GM19043 (cell line): ENCODE data around the gene UBE4B.

Source experiments
- ATAC-seq: cut with Tn5 transposase; IDR thresholded peaks from one replicate; pipeline ENCODE4 v1.9.1; 2021; ENCODE audit warnings: low read depth; ENCODE audit not compliant: unreplicated experiment

The UBE4B gene

DNA sequence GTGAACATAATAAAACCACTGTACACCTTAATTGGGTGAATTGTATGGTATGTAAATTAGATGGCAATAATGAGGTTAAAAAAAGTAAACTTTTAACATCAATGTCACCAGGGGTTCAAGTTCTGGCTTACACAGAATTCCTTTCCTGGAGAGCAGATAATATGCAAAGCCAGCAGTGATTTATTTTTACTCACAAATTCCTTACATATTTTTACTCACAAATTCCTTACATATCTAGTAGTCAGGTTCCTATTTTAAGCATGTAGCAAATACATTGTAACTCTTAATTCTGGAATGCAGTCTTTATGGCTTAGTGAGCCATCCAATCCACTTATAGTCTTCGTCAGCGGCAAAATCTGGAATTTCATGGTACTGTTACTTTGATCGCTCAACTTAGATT, 1.3 kb upstream of the UBE4B start:
- ATAC-seq = no peak

DNA sequence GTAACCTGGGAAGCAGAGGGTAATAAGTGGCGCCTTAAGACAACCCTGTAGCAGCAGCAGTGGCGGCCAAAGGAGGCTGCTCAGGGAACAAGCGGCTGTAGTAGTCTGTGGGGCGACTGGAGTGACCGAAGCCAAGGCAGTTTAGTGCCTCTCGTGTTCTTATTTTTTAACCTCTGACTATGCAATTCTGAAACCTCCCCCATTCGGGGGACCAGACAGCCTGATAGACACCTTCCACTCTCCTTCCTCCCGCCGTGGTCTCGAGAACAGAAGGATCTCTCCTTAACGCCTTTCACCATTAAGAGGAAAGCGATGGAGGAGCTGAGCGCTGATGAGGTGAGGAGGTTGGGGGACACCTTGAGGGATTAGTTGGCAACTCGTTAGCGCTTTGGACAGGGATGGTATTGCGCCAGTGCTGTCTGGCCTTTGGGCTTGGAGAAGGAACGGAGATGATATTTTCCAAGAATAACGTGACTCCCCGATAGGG, 644 bp downstream of the UBE4B start:
- no peak for ATAC-seq

DNA sequence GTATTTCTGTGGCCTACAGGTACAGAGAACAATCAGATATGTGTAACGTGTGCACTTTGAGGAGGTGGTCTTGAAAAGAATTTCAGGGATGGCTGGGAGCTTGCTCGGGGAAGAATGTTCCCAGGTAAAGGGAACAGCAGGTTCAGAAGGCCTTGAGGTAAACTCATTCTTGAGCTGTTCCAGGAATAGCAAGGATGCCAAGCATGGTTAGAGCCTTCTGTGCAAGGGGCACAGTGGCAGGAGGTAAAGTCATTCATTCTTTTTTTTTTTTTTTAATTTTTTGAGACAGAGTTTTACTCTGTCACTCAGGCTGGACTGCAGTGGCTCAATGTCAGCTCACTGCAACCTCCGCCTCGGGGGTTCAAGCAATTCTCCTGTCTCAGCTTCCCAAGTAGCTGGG, 10.0 kb downstream of the UBE4B start:
- no peak for ATAC-seq

DNA sequence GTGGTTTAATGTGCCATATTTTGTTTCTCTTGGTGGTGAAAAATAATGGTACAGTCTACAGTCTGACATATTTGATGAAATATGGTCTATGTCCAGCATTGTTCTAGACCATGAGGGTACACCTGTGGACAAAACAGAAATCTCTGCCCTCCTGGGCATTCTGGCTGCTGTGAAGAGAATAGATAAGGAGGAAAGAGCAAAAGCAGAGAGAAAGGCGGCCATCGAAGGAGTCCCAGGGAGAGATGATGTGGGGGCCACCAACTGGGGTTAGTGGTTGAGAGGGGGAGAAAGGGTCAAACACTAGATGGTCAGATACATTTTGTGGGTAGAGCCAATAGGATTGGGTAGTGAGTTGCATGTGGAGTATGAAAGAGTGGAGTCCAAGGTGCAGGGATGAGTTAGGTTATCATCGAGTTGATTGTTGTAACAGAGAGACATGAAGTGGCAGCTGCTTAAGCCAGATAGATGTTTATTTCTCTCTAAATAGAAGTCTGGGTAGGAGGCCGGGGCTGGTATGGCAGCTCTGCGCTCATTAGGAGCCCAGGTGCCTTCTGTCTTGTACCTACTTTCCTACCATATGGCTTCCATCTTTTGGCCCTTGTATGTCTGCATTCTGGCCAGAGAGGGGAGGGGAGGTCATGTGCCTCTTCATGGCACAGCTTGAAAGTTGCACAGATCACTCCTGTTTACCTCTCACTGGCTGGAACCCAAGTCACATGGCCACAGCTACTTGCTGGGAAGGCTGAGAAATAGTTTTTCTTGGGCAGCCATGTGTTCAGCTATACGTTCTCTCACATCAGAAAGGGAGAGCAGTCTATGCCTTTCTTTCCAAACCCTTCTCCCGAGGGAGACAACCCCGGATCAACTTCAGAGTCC, 13.0 kb downstream of the UBE4B start:
- ATAC-seq = no peak

DNA sequence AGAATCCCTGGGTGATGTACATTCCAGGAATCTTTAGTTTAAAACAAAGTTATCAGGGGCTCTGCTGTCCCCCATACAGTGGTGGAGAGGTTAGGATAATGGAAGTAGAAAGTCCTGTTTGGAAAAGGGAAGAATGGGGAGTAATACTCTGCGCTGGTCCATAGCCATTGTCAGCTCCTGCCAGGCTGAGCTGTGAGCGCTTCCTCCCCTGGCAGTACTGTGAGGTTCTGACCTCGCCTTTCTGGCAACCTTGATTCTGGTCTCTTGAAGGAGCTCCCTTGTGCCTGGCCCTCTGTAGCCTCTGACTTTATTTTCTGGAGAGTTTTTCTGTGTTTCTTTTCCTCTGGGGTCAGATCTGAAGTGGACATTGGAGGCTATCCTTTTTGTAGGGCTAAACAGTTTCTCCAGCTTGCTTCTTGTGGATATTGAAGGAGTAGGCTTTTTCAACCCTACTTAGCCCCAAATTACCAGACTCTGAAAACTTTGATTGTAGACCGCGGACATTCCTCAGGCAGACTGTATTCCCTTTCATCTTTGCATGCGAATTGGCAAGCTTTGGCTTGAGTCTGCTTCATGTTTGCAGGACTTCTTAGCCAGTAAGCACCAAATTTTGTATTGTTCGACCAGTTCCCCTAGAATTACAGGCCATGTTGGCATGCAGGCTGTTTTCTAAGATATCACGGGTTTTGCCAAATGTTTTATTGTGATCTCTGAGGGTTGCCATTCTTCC, 13.8 kb downstream of the UBE4B start:
- ATAC-seq = no peak

DNA sequence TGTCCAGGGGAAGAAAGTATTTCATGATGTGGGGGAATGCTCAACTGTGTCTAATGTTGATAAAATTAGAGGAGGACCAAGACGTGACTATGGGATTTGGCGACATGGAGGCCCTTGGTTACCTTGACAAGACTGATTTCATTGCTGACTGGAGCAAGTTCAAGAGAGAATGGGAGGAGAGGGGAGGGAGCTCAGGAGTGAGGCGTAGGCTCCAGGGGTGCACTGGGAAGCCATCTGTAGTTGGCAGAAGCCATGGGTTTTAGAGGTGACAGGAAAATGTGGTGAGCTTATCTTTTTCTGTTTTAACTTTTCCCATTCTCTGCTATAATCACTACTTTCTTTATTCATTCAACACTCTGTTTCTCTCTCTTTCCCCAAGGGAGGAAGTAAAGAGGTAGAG, 15.8 kb downstream of the UBE4B start:
- no peak for ATAC-seq

DNA sequence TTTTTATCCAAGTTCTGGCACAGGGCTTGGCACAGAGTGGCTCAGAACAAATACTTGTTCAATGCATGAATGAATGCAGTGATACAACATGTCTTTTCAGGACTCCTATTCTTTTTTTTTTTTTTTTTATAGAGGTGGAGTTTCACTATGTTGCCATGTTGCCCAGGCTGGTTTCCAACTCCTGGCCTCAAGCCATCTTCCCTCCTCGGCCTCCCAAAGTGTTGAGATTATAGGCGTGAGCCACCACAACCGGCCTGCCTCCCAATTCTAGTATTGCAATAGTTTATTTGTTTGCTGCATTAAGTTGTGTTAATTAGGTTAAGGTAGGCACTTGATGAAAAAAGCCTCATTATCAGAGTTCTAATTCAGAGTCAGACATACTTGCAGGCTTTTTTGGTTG, 17.9 kb downstream of the UBE4B start:
- ATAC-seq = no peak

DNA sequence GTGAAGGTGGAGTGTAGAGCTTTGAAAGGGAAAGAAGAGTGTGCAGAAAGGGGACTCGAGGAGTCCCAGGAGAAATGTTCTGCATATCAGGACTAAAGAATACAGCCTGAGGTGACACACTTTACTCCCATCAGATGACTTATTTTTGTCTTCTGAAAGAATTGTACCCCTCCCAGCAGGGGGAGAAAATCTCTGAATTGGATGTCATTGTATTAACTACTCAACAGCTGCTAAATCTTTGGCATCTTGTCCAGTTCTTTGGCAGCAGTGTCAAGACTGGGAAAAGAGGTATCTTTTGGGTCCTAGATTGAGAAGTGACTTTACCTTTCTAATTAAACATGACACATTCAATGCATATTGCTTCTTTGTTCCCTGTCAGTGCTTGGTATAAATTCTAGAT, 18.9 kb downstream of the UBE4B start:
- ATAC-seq = no peak

DNA sequence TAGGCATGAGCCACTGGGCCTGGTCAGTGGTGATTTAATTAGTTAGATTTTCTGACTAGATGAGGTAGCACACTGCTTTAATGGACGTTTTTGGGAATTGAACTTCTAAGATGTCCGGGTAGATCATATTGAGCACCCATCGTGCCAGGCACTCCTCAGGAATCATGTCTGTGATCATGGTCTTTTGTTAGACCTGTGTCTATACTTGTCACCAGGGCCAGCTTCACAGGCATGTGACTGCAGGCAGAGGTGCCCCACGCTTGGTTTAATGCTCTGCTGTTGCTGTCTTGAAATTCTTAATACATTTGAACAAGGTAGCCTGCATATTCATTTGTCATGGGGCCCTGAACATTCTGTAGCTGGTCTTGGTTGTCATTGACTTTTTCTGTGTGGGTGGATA, 19.6 kb downstream of the UBE4B start:
- ATAC-seq = no peak

DNA sequence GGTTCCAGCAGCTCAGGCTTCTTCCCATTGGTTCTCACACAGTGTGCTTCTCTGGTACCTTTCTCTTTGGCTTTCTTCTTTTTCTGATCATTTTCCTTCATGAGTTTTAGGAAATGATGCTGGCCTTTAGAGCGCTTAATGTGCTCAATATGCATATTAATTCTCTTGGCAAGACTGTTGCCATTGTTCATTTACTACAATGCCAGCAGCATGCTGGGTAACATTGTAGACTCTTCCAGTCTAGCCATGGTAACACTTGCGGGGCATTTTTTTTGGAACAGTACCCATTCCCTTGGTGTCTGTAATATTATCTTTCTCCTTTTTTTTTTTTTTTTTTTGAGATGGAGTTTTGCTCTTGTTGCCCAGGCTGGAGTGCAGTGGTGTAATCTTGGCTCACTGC, 21.7 kb downstream of the UBE4B start:
- no peak for ATAC-seq

DNA sequence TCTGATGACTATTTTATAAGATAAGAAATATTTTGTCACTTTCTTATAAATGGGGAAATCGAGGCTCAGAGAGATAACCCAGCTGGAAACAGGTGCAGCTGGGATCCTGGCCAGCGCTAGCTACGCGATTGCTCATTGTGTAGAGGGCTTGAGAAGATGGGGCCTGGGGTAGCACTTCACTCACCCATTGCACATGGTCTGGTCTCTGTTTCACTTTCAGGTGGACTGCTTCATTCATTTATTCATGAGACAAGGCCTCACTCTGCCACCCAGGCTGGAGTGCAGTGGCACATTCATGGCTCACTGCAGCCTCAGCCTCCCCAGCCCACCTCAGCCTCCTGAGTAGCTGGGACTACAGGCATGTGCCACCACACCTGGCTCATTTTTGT, 23.8 kb downstream of the UBE4B start:
- no peak for ATAC-seq

DNA sequence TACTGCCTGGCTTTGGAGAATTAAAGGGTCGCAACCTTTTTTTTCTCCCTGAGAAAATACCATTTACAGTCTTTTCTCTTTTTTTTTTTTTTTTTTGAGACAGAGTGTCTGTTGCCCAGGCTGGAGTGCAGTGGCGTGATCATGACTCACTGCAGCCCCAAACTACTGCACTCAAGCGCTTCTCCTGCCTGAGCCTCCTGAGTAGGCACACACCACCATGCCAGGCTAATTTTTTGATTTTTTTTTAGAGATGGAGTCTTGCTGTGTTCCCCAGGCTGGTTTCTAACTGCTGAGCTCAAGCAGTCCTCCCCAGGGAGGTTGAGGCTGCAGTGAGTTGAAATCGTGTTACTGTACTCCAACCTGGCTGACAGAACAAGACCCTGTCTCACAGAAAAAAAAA, 24.6 kb downstream of the UBE4B start:
- ATAC-seq = no peak

DNA sequence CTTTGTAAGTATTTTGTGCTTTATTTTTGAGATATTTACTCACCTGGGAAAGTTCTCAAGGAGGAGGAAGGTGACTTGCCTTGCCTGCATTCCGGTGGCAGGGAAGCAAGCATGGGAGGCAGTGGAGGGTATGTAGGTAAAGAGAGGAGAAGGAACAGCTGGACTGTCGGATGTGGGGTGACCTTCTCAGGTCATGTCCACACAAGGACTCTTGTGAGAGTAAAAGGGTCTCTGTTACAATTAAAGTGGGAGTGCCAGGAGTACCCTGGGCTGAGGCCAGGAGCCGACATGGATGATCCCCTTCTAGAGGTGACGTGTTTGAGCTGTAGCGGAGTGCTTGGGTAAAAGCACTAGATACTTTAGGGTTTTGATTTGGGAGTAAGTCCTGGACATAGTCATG, 25.0 kb downstream of the UBE4B start:
- no peak for ATAC-seq

DNA sequence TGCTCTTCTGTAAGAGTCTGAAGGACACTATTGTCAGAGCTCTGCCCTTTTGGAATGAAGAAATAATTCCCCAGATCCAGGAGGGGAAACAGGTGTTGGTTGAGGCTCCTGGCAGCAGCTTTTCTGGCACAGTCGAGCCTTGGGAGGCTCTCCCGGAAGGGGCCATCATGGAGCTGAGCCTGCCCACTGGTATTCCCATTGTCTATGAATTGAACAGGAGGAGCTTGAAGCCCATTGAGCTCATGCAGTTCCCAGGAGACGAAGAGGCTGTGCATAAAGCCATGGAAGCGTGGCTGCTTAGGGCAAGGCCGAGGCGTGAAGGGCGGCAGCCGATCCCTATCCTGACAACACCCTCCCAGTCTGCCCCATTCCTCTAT, 26.6 kb downstream of the UBE4B start:
- ATAC-seq = no peak

DNA sequence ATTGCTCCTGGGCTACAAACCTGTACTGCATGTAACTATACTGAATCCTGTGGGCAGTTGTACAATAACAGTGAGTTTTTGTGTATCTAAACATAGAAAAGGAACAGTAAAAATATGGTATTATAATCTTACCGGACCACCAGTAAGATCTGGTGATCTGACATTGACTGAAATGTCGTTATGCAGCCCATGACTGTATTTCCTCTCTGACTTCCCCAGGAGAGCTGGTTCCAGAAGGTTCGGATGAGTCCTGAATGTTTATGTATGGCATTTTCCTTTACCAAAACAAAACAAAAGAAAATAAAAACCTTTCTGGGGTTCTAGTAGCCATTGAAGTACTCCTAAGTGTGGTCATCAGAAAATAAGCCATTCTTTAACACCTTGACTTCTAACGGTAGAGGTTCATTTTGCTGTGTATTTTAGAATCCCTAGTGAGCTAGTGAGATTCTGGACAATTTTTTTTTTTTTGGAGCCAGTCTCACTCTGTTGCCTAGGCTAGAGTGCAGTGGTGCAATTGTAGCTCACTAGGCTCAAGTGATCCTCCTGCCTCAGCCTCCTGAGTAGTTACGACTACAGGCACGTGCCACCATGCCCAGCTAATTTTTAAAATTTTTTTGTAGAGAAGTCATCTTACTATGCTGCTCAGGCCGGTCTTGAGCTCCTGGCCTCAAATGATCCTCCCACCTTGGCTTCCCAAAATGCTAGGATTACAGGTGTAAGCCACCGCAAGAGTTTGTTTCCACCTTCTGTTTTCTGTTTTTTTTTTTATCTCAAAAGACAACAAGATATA, 27.7 kb downstream of the UBE4B start:
- ATAC-seq = no peak

DNA sequence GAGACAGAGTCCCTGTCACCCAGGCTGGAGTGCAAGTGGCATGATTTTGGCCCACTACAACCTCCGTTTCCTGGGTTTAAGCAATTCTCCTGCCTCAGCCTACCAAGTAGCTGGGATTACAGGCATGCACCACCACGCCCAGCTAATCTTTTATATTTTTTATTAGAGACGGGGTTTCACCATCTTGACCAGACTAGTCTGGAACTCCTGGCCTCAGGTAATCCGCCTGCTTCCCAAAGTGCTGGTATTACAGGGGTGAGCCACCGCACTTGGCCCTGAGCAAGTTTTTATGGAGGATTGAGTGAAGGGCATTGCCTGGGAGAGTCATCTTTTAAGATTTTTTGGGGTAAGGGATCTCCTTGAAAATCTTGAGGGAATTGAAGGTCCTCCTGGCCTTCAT, 28.5 kb downstream of the UBE4B start:
- ATAC-seq = no peak

DNA sequence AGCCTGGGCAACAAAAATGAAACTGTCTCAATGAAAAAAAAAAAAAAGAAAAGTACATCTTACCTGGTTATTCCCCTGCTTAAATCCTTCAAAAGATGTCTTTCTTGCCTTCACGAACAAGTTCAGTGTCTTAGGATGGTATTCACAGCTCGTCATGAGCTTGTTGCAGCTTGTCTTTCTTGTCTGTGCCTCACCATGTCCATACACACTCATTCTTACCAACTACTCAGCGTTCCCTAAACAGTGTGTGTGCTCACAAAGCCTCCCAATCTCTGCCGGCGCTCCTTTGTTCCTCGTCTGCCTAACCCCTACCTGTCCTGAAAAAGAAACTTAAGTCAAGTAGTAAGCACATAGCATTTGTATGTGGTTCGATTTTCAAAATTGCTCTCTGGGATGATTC, 31.1 kb downstream of the UBE4B start:
- no peak for ATAC-seq

DNA sequence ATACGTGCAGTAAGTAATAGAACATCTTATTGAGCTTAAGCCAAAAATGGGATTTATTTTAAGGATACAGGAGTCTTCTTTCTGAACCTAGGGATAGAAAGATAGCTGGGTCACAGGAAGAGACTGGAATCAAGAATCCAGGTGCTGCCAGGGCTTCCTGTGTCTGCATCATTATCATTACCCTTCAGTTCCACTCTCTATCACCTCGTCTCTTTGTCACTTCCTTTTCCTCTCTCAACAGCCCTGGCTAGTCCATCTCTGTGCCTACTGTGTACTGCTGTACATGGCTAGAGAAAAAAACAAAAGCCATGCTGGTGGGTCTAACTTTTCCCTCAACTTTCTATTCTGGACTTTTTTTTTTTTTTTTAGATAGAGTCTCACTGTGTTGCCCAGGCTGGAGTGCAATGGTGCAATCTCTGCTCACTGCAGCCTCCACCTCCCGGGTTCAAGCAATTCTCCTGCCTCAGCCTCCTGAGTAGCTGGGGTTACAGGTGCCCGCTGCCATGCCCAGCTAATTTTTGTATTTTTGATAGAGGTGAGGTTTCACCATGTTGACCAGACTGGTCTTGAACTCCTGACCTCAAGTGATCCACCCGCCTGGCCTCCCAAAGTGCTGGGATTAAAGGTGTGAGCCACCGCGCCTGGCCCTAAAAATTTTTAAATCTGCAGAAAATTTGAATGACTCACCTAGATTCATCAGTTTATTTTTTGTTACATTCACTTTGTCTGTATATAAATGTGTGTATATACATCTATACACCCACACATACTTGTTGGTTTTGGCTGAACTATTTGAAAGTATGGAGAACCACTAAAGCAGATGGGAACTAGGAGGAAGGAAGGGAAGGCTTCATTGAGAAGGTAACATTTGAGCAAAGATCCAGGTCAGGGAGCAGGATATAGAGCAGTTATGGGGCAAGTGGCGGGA, 31.9 kb downstream of the UBE4B start:
- no peak for ATAC-seq

DNA sequence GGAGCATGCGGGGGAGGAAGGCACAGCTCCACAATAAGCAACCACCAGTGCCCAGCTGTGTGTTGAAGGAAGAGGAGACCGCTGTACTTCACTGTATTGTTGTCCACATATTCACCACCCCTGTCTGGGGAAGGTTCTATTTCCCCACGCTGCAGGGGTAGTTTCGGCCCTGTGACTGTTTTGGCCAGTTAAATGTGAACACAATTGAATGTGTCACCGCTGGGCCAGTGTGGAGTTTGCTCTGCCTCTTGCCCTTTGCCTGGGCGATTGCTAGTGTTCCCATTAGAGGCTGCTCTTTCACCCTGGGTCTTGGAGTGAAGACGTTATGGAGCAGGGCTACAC, 32.6 kb downstream of the UBE4B start:
- ATAC-seq = no peak

DNA sequence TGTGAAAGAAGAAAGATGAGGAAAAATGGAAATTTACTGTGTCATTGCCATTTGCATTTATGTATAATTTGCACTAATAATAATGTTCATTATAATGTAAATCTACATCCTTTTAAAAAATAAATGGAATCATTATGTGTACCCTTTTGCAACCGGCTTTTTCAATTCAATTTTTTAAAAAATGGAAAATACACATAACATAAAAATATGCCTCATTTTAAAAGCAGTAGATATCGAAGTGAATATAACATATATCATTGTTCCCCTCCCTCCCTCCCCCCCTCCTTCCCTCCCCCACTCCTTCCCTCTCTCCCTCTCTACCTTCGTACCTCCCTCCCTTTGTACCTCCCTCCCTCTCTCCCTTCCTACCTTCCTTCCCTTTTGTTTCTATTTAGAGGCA, 33.0 kb downstream of the UBE4B start:
- ATAC-seq = no peak
